WTC11 (cell line): Measurements from ENCODE around the gene ITGAE. TPM values are rescaled to one million over a fixed set of nuclear protein-coding genes. Genes with fewer than 3 reads are reported as not detected.

Experiments
- ATAC-seq: fragments of 200-7000 bp; cut with Tn5 transposase; 2 replicates; pipeline ENCODE4 v1.10.0; 2021; ENCODE audit warnings: mild to moderate bottlenecking, moderate library complexity
- CTCF ChIA-PET: fragments of 300-600 bp; sonication (Branson Sonifier 250); formaldehyde crosslinking; loops from one replicate; lab custom pipeline; 2021; ENCODE audit warnings: antibody characterized with exemption; lab: Charles Lee
- POLR2A ChIA-PET: fragments of 350-600 bp; sonication (Branson Sonifier 250); formaldehyde crosslinking; loops from one replicate; lab custom pipeline; 2021; ENCODE audit warnings: antibody characterized with exemption; lab: Charles Lee
- DNase-seq: peaks from one replicate; pipeline ENCODE4 v3.0.0; 2021; ENCODE audit warnings: low spot score
- H3K27ac Mint-ChIP-seq: 2 replicates; pipeline ENCODE4 v1.8.0; 2021; ENCODE audit warnings: mixed read lengths
- H3K27me3 Mint-ChIP-seq: 2 replicates; pipeline ENCODE4 v1.8.0; 2021; ENCODE audit warnings: low read depth, mild to moderate bottlenecking, moderate library complexity, mixed read lengths
- H3K36me3 Mint-ChIP-seq: 2 replicates; pipeline ENCODE4 v1.8.0; 2021; ENCODE audit warnings: mixed read lengths
- H3K4me1 Mint-ChIP-seq: 2 replicates; pipeline ENCODE4 v1.8.0; 2022; ENCODE audit warnings: mixed read lengths
- H3K4me3 Mint-ChIP-seq: 2 replicates; pipeline ENCODE4 v1.8.0; 2021; ENCODE audit warnings: mild to moderate bottlenecking, moderate library complexity, mixed read lengths
- H3K9me3 Mint-ChIP-seq: 2 replicates; pipeline ENCODE4 v1.8.0; 2021; ENCODE audit warnings: mixed read lengths
- AR ChIP-seq: fragments of 250-450 bp; sonication (Bioruptor Pico); IDR thresholded peaks from 2 replicates; pipeline ENCODE4 v1.9.0; 2021; ENCODE audit warnings: mild to moderate bottlenecking
- CREM ChIP-seq: sonication (generic); formaldehyde crosslinking; IDR thresholded peaks from 2 replicates; pipeline ENCODE4 v1.8.1; 2022; ENCODE audit warnings: mild to moderate bottlenecking, missing genetic modification reagents, moderate library complexity
- GRHL2 ChIP-seq: fragments of 250-450 bp; sonication (Bioruptor Pico); IDR thresholded peaks from 2 replicates; pipeline ENCODE4 v1.8.0; 2022; ENCODE audit warnings: mild to moderate bottlenecking, moderate library complexity; ENCODE audit not compliant: insufficient replicate concordance, severe bottlenecking
- HMGXB4 ChIP-seq: sonication (generic); formaldehyde crosslinking; IDR thresholded peaks from 2 replicates; pipeline ENCODE4 v1.8.1; 2023; ENCODE audit warnings: mild to moderate bottlenecking, moderate library complexity, missing genetic modification reagents
- JUN ChIP-seq: sonication (generic); formaldehyde crosslinking; IDR thresholded peaks from 2 replicates; pipeline ENCODE4 v1.8.0; 2023; ENCODE audit warnings: mild to moderate bottlenecking, missing genetic modification reagents
- KAT7 ChIP-seq: sonication (generic); formaldehyde crosslinking; IDR thresholded peaks from 2 replicates; pipeline ENCODE4 v1.8.1; 2023; ENCODE audit warnings: missing genetic modification reagents, mild to moderate bottlenecking, borderline replicate concordance
- MYBL2 ChIP-seq: sonication (generic); formaldehyde crosslinking; IDR thresholded peaks from 2 replicates; pipeline ENCODE4 v1.8.1; 2023; ENCODE audit warnings: mild to moderate bottlenecking, moderate library complexity, missing genetic modification reagents
- NFATC4 ChIP-seq: fragments of 250-450 bp; sonication (Bioruptor Pico); IDR thresholded peaks from 2 replicates; pipeline ENCODE4 v1.9.0; 2021; ENCODE audit warnings: mild to moderate bottlenecking
- NR1H2 ChIP-seq: sonication (generic); formaldehyde crosslinking; IDR thresholded peaks from 2 replicates; pipeline ENCODE4 v1.9.0; 2021; ENCODE audit warnings: mild to moderate bottlenecking, moderate library complexity, missing genetic modification reagents
- PRRX2 ChIP-seq: fragments of 250-450 bp; sonication (Bioruptor Pico); IDR thresholded peaks from 2 replicates; pipeline ENCODE4 v1.8.0; 2021; ENCODE audit warnings: mild to moderate bottlenecking
- ZNF671 ChIP-seq: fragments of 250-450 bp; sonication (Bioruptor Pico); IDR thresholded peaks from 2 replicates; pipeline ENCODE4 v1.8.0; 2021; ENCODE audit warnings: mild to moderate bottlenecking
- total RNA-seq: library from RNA; stranded (reverse); gene quantifications from 3 replicates; pipeline ENCODE4 v1.2.3, GENCODE V29; 2021
- TF ChIP-seq, protein P1 (sequence below): sonication (generic); formaldehyde crosslinking; IDR thresholded peaks from 2 replicates; pipeline ENCODE4 v1.8.1; 2023; ENCODE audit warnings: mild to moderate bottlenecking, missing genetic modification reagents
- TF ChIP-seq, protein P2 (sequence below): sonication (generic); formaldehyde crosslinking; IDR thresholded peaks from 2 replicates; pipeline ENCODE4 v1.8.1; 2023; ENCODE audit warnings: mild to moderate bottlenecking, missing genetic modification reagents, moderate library complexity
- TF ChIP-seq, protein P3 (sequence below): fragments of 250-450 bp; sonication (Bioruptor Pico); conservative IDR thresholded peaks from 2 replicates; pipeline ENCODE4 v1.9.0; 2021; ENCODE audit warnings: mild to moderate bottlenecking
- TF ChIP-seq, protein P4 (sequence below): fragments of 250-450 bp; sonication (Bioruptor Pico); IDR thresholded peaks from 2 replicates; pipeline ENCODE4 v1.9.0; 2021; ENCODE audit warnings: mild to moderate bottlenecking
- TF ChIP-seq, protein P5 (sequence below): fragments of 250-450 bp; sonication (Bioruptor Pico); IDR thresholded peaks from 2 replicates; pipeline ENCODE4 v1.8.0; 2021; ENCODE audit warnings: mild to moderate bottlenecking

The ITGAE gene
- total RNA-seq, 1 experiment from 2014 or later, result 19.5 TPM

DNA sequence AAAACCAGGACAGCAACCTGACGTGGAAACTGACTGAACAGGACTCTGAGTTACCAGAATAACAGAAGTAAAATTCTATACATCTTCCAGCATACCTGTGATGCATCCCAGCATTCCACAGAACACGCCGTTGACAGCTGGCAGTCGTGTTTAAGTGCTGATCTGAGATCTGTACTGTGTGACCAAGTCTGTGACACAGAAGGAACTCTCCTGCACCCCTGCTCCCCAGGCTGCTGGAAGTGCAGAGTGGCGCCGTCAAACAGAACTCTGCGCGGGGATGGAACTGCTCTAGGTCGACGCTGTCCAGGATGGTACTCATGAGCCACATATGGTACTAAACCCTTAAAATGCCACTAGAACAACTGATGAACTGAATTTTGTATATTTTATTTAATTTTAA lies 804 bp upstream of the ITGAE start:
- Mint-ChIP-seq H3K4me3 (no peak overlapping the region), H3K9me3 (no peaks in the 10 kb centered on the region), H3K4me1 (no peaks in the 10 kb centered on the region), H3K27ac (no peak overlapping the region), H3K27me3 (no peaks in the 10 kb centered on the region; the same call in 1 of the 2 replicates), H3K36me3 (peaks cover 4% of the 10 kb centered on the region)
- ChIA-PET CTCF (interaction anchor here (3.3 kb wide), 1 partner anchor 64 kb away, joined by 76 read pairs; no protein-coding TSS in a partner anchor), POLR2A (no interaction called here)
- ATAC-seq, result no peak
- TF ChIP-seq ZNF671 (CRISPR knock-in tag) (no peak), KAT7 (CRISPR knock-in tag) (no peak), CREM (CRISPR knock-in tag) (no peak), PRRX2 (CRISPR knock-in tag) (no peak), NR1H2 (CRISPR knock-in tag) (no peak), HMGXB4 (no peak), NFATC4 (CRISPR knock-in tag) (no peak), JUN (no peak), GRHL2 (CRISPR knock-in tag) (no peak), MYBL2 (CRISPR knock-in tag) (no peak)
- TF ChIP-seq, protein P1, sequence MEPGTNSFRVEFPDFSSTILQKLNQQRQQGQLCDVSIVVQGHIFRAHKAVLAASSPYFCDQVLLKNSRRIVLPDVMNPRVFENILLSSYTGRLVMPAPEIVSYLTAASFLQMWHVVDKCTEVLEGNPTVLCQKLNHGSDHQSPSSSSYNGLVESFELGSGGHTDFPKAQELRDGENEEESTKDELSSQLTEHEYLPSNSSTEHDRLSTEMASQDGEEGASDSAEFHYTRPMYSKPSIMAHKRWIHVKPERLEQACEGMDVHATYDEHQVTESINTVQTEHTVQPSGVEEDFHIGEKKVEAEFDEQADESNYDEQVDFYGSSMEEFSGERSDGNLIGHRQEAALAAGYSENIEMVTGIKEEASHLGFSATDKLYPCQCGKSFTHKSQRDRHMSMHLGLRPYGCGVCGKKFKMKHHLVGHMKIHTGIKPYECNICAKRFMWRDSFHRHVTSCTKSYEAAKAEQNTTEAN, result no peak
- TF ChIP-seq, protein P2, sequence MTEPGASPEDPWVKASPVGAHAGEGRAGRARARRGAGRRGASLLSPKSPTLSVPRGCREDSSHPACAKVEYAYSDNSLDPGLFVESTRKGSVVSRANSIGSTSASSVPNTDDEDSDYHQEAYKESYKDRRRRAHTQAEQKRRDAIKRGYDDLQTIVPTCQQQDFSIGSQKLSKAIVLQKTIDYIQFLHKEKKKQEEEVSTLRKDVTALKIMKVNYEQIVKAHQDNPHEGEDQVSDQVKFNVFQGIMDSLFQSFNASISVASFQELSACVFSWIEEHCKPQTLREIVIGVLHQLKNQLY, result no peak
- TF ChIP-seq, protein P3, sequence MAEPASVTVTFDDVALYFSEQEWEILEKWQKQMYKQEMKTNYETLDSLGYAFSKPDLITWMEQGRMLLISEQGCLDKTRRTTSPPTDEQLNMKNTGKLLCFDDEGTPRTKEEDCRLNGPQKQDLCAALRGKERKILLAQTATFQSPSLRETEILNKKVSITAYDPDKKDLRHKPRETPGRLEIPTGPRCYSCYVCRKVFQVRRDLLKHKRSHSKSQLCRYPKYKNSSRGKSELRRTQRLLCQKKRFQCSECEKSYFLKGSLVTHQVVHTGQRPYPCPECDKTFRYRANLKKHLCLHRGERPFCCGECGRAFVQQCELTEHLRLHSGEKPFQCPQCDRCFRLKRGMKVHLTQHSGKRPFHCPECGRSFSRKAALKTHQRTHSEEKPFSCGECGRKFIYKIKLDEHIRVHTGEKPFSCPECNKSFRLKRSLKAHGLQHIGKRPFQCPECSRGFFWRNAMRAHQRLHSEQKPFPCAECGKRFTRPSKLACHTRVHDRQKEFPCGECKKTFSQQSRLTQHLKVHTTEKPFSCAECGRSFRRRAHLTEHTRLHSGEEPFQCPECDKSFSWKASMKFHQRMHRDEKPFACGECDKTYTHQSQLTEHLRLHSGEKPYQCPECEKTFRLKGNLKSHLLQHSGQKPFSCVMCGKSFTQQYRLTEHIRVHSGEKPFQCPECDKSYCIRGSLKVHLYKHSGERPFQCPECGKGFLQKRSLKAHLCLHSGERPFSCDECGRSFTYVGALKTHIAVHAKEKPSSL, result no peak
- TF ChIP-seq, protein P4, sequence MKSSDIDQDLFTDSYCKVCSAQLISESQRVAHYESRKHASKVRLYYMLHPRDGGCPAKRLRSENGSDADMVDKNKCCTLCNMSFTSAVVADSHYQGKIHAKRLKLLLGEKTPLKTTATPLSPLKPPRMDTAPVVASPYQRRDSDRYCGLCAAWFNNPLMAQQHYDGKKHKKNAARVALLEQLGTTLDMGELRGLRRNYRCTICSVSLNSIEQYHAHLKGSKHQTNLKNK (CRISPR knock-in tag), result no peak
- DNase-seq, result no peak

GRCh38 chr17:3801347-3801746 lies 359 bp upstream of the ITGAE start:
- CTCF ChIA-PET, result interaction anchor here (3.3 kb wide), 1 partner anchor 63 kb away, joined by 76 read pairs; no protein-coding TSS in a partner anchor
- DNase-seq (no peak), ATAC-seq (no peak)
- 0 out of 2 replicates have a peak, but pooled peaks cover 2% of the 10 kb centered on the region for H3K36me3 Mint-ChIP-seq
- no peak overlapping the region for H3K4me3 Mint-ChIP-seq
- H3K27ac Mint-ChIP-seq, result no peak overlapping the region
- POLR2A ChIA-PET, result no interaction called here
- TF ChIP-seq, protein P5, sequence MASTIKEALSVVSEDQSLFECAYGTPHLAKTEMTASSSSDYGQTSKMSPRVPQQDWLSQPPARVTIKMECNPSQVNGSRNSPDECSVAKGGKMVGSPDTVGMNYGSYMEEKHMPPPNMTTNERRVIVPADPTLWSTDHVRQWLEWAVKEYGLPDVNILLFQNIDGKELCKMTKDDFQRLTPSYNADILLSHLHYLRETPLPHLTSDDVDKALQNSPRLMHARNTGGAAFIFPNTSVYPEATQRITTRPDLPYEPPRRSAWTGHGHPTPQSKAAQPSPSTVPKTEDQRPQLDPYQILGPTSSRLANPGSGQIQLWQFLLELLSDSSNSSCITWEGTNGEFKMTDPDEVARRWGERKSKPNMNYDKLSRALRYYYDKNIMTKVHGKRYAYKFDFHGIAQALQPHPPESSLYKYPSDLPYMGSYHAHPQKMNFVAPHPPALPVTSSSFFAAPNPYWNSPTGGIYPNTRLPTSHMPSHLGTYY (CRISPR knock-in tag), result no peak
- TF ChIP-seq, protein P3, result no peak
- no peak for TF ChIP-seq AR (CRISPR knock-in tag)
- H3K27me3 Mint-ChIP-seq, result no peaks in the 10 kb centered on the region; the same call in 1 of the 2 replicates
- H3K9me3 Mint-ChIP-seq, result no peaks in the 10 kb centered on the region
- H3K4me1 Mint-ChIP-seq, result no peaks in the 10 kb centered on the region
